Activated T-cell treated with anti-CD3 and anti-CD28 coated beads, Interleukin-2, amount 50 U/mL, for 48 hours (primary cell): Measurements from ENCODE around the gene THSD4.

Experiments used
- DNase-seq, 2 experiments: peaks; one replicate each; pipeline ENCODE4 v3.0.0-alpha.2; 2020

Gene THSD4

DNA sequence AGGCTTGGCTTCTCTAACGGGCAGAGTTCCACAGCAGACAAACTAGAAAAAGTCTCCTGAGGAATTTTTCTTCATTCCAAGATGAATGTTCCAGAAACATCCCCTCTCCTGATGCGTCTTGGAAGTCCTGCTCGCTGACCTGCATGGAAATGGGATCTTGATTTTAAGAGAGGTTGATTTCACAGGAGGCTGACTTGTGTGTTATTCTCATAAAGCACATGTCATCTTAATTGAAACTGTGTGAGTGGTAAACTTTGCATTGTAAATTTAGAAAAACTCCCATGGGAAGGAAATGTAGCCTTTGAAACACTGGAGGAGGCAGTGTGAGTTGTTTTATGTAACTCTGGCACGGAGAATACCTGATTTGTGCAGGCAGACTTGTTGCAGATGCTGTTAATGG lies 357.3 kb downstream of the THSD4 start:
- DNase-seq = no peak

DNA sequence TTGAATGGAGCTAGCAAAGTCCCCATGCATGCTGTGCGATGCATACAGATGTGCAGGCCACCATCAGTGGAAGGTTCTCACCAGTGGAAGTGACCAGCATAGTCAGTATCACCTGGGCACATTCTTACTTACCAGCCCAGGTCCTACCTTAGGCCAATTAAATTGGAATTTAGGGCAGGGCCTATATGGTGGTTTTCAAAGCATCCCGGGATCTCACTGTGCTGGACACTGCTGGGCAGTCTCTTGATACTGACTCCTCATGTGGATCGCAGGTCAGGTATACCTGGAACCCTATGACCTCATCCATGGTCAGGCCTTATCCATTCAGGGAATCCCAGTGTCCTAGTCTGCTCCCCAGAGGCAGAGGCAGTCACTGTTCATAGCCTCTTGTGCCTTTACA lies 358.5 kb downstream of the THSD4 start:
- no peak for DNase-seq

DNA sequence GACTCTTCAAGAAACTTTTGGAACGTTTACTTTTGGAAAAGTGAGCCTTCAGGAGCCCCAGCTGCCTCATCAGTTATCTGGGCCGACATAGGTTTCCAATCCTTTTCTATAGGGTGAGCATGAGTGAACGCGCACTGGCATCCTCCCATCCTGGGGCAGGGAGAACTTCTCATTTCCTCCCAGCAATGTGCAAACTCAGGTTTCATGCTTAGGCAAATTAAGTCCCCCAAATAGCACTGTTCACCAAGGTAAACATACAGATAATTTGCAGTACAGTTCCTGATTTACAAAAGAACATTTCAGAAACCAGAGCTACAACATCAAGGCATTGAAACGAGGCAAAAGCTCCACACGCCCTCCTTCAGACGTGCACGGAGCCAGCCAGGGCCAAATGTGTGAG lies 361.6 kb downstream of the THSD4 start:
- no peak for DNase-seq

DNA sequence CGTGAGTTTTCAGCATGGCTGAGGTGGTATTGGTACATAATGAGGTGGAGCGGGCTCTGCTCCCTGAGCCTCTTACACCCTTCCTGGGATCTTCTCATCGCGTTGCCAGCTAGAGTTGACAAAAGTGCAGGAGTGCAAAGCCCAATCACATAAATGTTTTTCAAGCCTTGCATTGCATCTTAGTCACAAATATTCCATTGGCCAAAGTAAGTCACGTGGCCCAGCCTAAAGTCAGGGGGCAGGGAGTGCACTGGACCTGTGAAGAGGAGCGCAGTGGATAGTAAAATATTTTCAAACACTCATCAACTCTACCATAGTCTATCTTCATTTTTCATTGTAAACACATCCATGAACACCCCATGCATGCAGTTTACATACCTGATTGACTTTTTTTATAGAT lies 365.3 kb downstream of the THSD4 start:
- no peak for DNase-seq

DNA sequence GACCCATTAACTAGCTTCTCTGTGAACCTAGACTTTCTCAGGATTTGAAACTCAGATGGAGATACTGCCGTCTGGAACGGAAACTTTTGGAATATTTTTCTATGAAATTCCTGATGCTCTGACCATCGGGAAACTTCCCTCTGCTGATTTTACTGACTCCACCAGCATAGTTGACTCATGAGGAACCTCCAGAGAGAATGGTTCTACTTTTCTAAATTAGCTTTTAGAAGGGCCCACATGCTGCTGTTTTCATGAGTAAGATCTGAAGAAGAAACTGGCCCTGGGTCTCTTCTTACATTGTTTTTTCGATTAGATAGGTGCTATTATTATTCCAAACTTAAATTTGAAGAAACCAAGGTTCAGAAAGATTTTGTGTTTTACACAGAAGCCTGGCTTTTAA lies 368.8 kb downstream of the THSD4 start:
- no peak for DNase-seq

DNA sequence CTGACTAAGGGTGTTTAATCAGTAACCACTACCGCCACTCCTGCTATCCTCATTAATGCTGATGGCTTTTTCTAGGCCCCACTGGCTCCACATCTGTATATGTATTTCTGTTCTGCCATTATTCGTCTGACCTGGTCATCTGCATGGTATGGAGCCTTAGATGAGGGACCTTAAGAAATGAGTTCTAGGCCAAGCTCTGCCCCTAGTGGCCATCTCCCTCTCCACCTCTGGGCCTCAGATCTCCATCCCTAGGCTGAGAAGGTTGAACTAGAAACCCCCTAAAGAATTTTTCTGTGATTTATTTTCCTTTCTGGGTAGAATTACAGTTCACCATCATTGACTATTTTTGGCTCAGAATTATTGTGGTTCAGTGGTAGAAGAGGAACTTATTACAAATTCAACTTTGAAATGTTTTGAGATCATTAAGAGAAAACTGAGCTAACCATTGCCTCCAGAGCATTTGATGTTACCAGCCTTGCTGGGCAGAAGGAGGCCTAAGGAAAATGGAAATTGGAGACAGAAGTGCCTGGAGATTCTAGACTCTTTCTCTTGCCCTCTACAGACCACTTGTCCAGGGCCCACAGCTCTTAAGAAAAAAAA lies 369.9 kb downstream of the THSD4 start:
- no peak for DNase-seq

DNA sequence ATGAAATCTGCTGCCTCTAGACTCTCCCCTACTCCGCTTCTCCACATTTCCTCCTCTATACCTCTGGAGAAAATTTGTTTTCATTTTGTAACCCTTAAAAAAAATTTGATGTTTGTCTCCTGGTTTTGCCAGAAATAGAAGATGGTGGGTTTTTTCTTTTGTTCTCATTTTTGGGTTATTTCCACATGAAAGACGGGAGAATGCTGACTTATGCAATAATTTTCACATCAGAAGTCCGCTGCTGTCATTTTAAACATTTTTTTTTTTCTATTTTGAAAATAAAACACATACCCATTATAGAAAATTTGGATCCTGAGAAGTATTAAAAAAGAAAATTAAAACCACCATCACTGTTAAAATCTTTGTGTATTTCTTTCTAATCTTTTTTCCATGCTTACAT lies 374.3 kb downstream of the THSD4 start:
- no peak for DNase-seq

DNA sequence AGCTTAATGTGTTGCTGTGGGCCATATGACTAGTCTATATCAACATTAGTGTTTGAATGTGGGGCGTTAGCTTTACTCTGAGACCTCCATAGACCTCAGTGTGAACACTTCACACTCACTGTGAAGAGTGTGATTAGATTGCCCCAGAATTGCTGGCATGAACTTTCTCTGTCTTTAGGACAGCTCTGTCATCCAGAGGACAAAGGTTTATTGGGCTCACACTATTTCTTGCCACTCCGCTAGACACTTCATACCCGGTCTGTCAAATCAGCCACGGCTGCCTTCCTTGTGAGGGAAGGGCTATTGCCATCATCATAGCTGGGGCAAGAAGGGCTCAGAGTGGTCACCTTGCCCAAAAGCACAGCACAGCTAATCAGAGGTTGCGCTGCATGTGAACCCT lies 378.3 kb downstream of the THSD4 start:
- DNase-seq = no peak

DNA sequence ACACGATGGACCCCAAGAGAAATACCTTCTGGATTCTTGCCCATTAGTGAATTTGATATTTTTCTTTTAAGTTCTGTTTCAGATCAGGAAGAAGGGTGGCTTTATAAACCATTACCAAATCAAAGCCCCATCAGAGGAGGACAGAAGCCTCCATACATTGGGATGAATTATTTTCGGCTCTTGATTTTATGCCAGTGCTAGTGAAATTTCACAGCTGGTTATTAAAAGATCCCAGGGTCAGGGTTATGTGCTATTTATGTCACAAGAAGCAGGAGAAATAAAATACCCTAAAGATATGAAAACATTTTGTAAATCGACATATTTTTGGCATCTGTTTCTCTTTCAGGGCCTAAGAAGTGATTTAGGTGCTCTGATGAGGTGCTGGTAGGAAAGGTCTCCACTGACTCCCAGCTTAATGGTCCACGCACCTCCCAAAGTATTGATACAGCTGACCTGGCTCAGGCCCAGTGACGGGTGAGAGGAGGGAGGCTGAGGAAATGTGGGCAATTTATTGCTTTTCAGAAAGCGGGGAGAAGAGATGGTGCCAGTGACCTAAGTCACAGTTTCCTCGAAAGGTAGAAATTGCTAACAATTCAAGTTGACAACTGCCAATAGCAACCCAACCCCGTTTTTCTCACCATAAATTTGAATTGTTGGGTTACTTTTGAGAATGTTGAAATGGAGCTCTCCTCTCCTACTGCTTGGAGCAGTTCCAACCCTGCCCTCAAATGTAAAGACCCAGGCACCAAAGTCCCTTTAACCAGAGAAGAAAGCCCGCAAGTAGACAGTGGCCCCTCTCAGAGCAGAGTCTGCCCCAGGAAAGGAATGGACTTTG lies 379.5 kb downstream of the THSD4 start:
- no peak for DNase-seq

DNA sequence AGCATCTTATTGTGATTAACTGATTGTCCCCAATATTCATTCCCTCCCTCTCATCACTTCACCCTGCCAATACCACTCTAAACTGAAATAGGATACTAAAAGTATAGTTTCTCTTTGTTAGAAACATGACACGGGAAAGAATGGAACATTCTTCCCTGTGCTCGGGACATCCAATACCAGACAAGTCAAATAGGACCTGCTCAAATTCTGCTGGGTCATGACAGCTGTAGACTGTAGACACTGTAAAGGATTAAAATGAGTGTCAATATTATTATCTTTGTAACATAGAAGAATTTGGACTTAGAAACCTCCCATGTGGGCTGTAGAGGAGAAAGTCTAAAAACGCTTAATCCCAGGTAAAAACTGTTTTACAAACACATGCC lies 380.1 kb downstream of the THSD4 start:
- DNase-seq = no peak

DNA sequence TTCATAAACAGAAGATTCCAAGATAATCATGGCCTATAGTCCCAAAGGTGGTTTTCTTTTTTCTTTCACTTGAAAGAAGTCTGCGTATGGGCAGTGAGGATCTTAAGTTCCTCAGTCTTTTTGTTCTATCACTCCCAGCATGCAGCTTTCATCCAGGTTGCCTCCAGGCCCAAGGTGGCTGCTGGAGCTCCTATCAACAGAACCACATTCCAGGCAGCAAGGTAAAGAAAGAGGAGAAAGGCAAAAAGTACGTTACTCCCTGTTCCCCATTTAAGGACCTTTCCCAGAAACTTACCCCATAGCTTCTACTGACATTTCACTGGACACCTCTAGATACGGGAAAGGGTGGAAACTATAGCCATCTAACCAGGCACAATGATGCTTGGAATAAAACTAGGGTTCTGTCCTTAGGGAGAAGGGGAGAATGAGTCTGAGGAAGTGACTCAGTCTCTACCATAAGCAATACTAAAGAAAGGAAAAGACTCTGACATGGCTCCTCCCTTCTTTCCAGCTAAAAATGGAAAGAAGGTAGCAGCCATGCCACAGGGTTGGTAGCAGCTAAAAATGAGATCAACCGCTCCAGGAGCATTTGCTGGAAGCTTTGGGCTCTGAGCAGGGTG lies 381.2 kb downstream of the THSD4 start:
- DNase-seq = no peak

DNA sequence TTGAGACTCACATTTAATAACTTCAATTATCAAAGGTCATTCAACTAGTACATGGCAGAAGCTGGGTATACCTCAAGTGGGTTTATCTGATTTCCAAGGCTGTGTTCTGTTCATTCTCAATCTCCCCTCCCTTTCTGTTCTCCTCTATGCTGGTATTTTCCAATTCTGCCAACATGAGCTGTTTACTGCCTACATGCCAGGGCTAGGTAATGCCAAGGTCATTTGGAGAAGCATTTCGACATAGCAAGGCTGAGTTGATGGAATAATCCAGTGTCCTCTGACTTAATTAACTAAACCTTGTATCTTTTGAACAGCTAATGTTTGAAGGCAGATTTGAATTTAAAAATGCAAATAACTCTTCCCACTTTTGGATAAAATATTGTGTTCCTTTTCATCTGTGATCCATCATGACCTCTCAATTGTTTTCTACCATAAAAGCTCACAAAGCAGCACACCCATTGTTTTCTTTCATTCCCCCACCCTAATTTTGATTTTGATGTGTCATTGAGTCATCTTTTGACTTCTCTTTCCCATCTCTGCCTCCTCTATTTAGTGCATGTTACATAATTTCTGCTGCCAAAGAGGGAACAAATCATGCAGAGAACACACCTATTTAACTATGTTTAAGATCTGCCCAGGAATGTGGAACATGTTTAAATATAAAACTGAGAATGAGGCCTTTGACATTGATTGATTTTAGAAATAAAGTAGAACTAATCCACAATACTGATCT lies 386.2 kb downstream of the THSD4 start:
- DNase-seq = no peak

DNA sequence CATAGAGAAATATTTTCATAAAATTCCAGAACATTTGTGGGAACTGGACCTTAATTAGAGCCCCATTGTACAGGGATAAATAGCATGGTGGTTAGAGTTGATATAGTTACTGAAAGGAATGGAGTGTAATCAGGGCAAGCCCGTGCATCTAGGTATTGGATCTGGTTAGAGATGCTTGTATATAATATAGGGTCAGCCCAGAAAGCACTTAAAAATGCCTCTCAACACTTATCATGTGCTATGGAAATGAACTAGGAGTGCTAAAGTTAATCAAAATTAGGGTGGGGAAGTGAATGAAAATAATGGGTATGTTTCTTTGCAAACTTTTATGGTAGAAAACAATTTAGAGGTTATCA lies 386.8 kb downstream of the THSD4 start:
- no peak for DNase-seq

DNA sequence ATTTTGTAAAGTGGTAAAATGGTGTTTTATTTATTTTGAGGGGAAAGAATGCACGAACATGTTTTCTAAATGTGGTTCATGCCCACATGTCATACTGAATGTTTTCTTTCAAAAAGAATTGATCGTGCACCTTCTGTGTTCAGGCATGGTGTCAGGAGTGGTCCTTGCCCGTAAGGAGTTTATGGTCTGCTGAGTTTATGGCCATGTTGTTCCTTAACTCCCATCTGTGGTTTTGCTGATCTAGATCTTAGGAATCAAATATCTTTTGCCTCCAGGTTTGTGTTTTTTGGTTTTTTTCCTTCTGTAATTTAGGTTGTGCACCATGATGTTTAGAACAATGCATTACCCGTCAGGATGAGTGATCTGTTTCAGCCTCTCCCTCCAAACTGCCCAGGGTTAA lies 390.7 kb downstream of the THSD4 start:
- DNase-seq = no peak

DNA sequence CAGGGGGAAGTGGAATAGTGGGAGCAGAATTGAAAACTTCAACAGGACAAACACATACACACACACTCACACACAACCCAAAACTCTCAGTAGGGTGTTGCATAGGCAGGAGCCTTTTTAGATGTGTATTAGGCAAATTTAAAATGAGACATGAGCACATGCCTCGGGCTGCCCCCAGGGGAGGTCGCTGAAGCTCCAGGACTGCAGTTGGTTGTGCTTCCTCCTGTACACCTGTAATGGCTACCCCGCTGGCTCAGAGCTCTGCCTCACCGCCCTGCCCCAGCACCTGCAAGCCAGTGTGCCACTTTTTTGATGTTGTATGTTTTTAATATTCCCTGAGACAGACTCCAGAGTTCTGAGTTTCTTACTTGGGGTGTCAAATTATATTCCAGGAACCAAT lies 391.7 kb downstream of the THSD4 start:
- no peak for DNase-seq

DNA sequence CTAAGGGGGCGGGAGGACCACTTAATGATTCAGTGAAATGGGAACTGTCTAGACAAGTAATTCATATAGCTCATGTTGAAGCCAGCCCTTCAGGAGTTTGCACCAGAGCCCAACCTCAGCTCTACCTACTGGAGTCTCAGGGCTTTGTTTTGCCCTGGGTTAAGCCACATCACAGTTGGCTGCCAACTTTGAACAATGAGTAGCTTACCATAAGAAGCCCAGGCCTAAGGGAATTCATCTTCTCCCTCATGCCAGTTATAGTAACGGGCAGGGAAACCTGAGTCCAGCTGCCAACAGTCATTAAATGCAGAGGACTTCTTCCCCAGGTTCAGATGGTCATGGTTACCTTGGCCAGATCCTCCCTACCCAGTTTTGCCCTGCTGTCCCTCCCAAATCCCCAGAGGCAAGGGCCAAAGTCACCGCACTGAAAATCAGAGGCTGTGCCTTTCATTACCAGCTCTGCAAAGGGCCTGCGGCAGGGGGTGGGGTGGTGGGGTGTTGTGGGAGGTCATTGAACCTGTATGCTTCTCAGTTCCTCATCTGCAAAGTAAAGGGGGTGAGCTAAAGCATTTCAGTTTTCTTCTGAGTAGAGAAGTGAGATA lies 392.9 kb downstream of the THSD4 start:
- DNase-seq = no peak

DNA sequence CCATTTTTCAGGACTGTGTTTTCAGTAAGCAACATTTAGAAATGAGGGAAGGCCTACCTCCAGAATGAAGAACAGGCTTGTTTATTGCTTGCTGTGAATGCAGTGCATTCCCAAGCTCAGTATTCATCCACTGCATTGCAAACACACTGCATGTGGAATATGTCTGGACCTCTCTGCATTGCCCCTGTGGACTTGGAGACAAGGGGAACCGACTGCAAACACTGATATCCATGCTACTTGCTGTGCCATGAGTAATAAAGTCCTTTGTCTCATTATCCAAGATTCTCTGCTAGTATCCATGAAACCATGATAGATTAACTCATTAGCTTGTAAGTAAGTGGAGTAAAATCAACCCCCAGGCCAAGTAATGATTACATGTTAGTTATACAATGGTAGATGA lies 393.9 kb downstream of the THSD4 start:
- DNase-seq = no peak

DNA sequence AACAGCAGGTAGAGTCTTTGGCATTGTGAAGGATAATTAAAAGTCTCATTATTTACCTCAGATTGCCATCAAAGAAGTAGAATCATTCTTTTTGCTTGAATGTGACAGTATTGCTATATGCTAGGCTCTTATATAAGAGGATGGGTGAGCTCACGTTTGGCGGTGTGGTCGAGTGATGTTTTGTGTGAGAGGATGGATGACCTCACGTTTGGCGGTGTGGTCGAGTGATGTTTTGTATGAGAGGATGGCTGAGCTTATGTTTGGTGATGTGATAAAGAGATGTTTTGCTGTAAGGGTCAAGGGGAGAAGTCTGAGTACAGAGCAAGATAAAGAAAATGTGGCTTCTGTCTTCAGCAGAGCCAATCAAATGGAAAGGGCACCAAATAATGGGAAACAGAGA lies 395.5 kb downstream of the THSD4 start:
- DNase-seq = no peak

DNA sequence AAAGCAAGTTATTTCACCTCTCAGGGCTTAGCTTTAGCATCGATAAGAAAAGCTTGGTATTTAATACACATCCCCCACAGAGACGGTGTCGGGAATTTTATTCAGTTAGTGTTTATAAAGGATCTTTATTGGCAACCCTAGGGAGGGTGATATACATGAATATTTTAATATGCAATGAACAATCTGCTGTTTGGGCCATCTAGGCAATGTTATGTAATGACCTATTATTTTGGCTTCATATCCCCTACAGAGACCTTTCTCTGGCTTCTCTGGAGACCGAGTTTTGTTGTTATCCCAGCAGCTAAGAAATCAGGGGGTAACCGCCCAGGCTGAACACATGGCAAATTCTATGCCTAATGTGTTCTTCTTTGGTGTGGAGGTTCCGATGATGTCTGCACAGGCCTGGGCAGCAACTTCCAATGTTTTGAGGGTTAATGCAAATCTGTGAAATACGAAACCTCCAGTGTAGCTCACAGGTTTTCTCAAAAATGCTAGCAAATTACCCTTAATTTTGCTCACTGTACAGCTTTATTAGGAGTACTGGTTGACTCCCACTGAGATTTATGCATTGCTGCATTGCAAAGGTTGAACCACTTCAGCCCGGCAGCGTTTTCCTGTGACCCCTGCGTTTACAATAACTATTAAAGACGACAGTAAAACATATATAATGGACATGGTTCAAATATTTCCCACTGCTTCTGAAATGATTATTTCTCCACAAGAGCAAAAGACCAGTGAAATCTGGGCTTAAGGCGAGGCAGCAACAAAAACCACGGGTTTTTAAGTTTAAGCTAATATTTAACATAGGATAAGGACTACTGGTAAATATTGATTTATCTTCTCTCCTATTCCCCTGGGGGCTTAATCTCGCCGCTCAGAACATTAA lies 396.8 kb downstream of the THSD4 start:
- no peak for DNase-seq

DNA sequence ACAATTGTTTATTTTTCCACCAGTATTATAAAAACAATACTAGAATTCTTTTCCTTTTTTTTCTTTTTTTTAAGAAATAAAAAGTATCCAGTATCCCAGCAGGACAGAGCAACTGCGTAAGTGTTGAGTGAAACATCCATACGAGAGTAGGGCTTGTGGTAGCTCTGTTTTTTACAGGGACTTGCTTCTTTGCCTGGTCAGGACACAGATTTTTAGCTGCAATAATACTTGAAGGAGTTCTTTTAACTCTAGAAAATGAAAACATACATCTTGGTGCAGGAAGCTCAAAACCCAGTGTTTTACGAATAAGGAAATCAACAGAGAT lies 397.4 kb downstream of the THSD4 start:
- no peak for DNase-seq

DNA sequence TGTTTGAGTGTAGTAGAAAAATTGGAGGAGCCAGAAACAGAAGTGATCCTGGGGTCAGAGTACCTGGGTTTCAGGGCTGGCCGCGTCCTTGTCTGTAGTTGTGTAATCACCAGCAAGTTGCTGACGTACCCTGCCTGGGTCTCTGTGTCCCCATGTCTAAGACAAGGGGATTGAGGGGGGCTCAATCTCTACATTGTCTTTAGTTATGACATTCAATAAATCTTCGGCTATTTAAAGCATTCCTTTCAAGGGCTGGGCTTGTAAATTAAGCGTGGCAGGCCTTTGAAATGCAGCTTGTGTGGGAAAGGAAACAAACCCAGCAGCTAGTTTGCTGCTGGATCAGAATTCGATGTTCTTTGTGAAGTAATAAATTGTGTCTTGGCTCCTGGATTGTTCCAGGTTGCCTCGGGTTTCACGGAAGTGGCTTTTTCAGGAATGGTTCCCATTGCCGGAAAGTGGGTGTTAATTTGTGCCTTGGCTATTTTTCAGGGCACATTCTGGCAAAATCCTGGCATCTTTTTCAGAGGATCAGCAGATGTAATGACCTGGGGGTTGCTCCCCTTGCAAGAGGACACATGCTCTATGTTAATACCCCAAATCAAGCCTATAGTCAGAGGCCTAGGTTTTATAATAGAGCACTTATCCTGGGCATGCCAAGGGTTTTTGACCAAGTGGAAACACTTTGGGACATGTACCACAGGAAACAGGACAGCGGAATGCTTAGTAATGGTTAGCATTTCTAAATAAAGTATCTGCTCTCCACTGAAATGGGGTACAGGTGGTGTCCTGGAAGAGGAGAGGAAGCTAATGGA lies 400.3 kb downstream of the THSD4 start:
- DNase-seq = no peak

DNA sequence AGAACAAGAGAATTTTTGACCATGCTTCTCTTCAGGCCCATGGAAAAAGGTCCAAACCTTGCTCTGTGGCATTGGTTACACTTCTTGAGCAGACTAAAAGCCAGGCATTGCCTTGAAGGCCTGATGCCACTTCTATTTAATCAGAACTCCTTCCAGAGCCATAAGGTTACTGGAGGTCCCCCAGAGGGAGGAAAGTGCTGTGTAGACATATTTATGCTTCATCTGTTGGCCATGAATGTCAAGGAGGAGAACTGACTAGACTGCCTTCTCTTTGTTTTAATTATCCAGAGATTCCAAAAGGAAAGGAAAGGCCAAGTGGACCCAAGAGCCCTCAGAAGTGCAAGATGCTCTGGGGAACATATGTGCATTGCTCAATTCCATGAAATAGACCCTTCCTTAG lies 402.5 kb downstream of the THSD4 start:
- DNase-seq = no peak
